Hepatocyte (in vitro differentiated cells): Measurements from ENCODE around the gene CYFIP1. TPM values are rescaled to one million over a fixed set of nuclear protein-coding genes. Genes with fewer than 3 reads are reported as not detected.

Experiments
- DNase-seq: peaks from one replicate; pipeline ENCODE4 v3.0.0-alpha.2; 2016; ENCODE audit warnings: low spot score
- H2AFZ ChIP-seq: fragments of 200-600 bp; sonication (generic); 2 replicates; pipeline ENCODE4 v1.6.0; 2016; ENCODE audit warnings: antibody characterized with exemption, mild to moderate bottlenecking
- H3K27ac ChIP-seq: fragments of 200-600 bp; sonication (generic); 2 replicates; pipeline ENCODE4 v1.5.1; 2016; ENCODE audit warnings: mild to moderate bottlenecking
- H3K27me3 ChIP-seq: fragments of 200-600 bp; sonication (generic); 2 replicates; pipeline ENCODE4 v1.6.1; 2016
- H3K36me3 ChIP-seq: fragments of 200-600 bp; sonication (generic); replicated peaks from 2 replicates; pipeline ENCODE4 v1.5.1; 2016; ENCODE audit warnings: low read depth; ENCODE audit not compliant: insufficient read depth
- H3K4me1 ChIP-seq: fragments of 200-600 bp; sonication (generic); 2 replicates; pipeline ENCODE4 v1.5.1; 2016; ENCODE audit warnings: mild to moderate bottlenecking, moderate library complexity; ENCODE audit not compliant: insufficient read depth
- H3K4me2 ChIP-seq: fragments of 200-600 bp; sonication (generic); 2 replicates; pipeline ENCODE4 v1.6.0; 2016
- H3K4me3 ChIP-seq: fragments of 200-600 bp; sonication (generic); 2 replicates; pipeline ENCODE4 v1.5.1; 2016; ENCODE audit warnings: mild to moderate bottlenecking
- H3K79me2 ChIP-seq: fragments of 200-600 bp; sonication (generic); 2 replicates; pipeline ENCODE4 v1.6.0; 2017; ENCODE audit warnings: mild to moderate bottlenecking
- H3K9me2 ChIP-seq: fragments of 200-600 bp; sonication (generic); replicated peaks from 2 replicates; pipeline ENCODE4 v1.6.0; 2017; ENCODE audit warnings: mild to moderate bottlenecking; ENCODE audit not compliant: insufficient read depth
- H3K9me3 ChIP-seq: fragments of 200-600 bp; sonication (generic); 2 replicates; pipeline ENCODE4 v1.5.1; 2016; ENCODE audit warnings: low read depth, mild to moderate bottlenecking
- H4K20me1 ChIP-seq: fragments of 200-600 bp; sonication (generic); 2 replicates; pipeline ENCODE4 v1.6.0; 2016; ENCODE audit warnings: mild to moderate bottlenecking; ENCODE audit not compliant: insufficient read depth, poor library complexity, severe bottlenecking
- CTCF ChIP-seq: fragments of 200-600 bp; sonication (generic); IDR thresholded peaks from 2 replicates; pipeline ENCODE4 v1.5.1; 2016; ENCODE audit warnings: antibody characterized with exemption, mild to moderate bottlenecking; ENCODE audit not compliant: poor library complexity
- EZH2 ChIP-seq: fragments of 200-600 bp; sonication (generic); IDR thresholded peaks from 2 replicates; pipeline ENCODE4 v1.6.1; 2016; ENCODE audit warnings: antibody characterized with exemption, mild to moderate bottlenecking, borderline replicate concordance
- EZH2phosphoT487 ChIP-seq: fragments of 200-600 bp; sonication (generic); IDR thresholded peaks from one replicate; pipeline ENCODE4 v1.6.1; 2018; ENCODE audit warnings: antibody characterized with exemption, mild to moderate bottlenecking, low read depth, moderate library complexity; ENCODE audit not compliant: unreplicated experiment, severe bottlenecking
- WGBS: methylation state at CpG from one replicate; pipeline ENCODE4 v1.1.6; 2016; ENCODE audit warnings: low lambda C conversion rate; ENCODE audit errors: missing lambda C conversion rate; 5-methylcytosine and 5-hydroxymethylcytosine counted together
- polyA plus RNA-seq: library from polyadenylated mRNA; unstranded; fragments of >200 nt; fragmentation: Nextera tagmentation; extraction: Ambion mirVana; gene quantifications from 2 replicates; pipeline ENCODE4 v1.2.1, GENCODE V29; 2016
- total RNA-seq: library from RNA; depleted of rRNA; stranded (reverse); fragments of >200 nt; gene quantifications from 2 replicates; pipeline ENCODE4 v1.2.3, GENCODE V29; 2014

The CYFIP1 gene
- total and polyA plus RNA-seq, 2 experiments from 2014 or later, result 73.4 to 92.2 TPM

GRCh38 chr15:23002920-23003319, 22.8 kb upstream of the CYFIP1 start:
- WGBS, result 96% methylated on average over 2 of the region's 2 CpGs
- H3K36me3 ChIP-seq, result no peaks in the 10 kb centered on the region
- H3K27me3 ChIP-seq, result no peaks in the 10 kb centered on the region
- no peak overlapping the region for H3K4me2 ChIP-seq
- TF ChIP-seq CTCF, result no peak
- TF ChIP-seq EZH2phosphoT487, result no peak
- TF ChIP-seq EZH2, result no peak
- no peak for DNase-seq
- H3K9me2 ChIP-seq, result no peaks in the 10 kb centered on the region
- H2AFZ ChIP-seq, result no peak overlapping the region
- no peak overlapping the region for H3K4me3 ChIP-seq
- H3K27ac ChIP-seq, result no peak overlapping the region
- no peaks in the 10 kb centered on the region for H3K9me3 ChIP-seq
- H3K4me1 ChIP-seq, result no peaks in the 10 kb centered on the region
- H4K20me1 ChIP-seq, result no peaks in the 10 kb centered on the region
- no peaks in the 10 kb centered on the region for H3K79me2 ChIP-seq

DNA sequence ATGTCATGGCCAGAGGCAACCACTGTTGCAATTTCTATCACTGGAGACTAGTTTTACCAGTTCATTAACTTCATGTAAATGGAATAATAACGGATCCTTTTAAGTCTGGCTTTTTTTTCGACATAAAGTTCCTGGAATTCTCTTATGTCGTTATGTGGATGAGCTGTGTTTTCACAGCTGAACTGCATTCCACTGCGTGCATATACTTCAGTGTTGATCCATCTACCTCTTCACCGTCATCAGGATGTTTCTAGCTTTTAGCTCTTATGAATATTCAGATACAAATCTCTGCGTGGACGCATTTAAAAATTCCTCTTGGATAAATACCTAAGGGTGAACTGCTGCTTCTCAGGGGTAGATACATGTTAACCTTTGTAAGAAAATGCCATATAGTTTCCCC, 15.6 kb upstream of the CYFIP1 start:
- H3K27ac ChIP-seq, result no peak overlapping the region
- no peak overlapping the region for H3K4me3 ChIP-seq
- H3K27me3 ChIP-seq, result no peaks in the 10 kb centered on the region
- H3K9me2 ChIP-seq, result no peaks in the 10 kb centered on the region
- no peak overlapping the region for H2AFZ ChIP-seq
- no peaks in the 10 kb centered on the region for H3K4me1 ChIP-seq
- H4K20me1 ChIP-seq, result no peaks in the 10 kb centered on the region
- WGBS, result 83% methylated on average over 7 of the region's 7 CpGs
- TF ChIP-seq CTCF (no peak), EZH2 (no peak), EZH2phosphoT487 (no peak)
- no peaks in the 10 kb centered on the region for H3K79me2 ChIP-seq
- H3K4me2 ChIP-seq, result no peak overlapping the region
- H3K9me3 ChIP-seq, result no peaks in the 10 kb centered on the region
- no peaks in the 10 kb centered on the region for H3K36me3 ChIP-seq
- DNase-seq, result no peak

DNA sequence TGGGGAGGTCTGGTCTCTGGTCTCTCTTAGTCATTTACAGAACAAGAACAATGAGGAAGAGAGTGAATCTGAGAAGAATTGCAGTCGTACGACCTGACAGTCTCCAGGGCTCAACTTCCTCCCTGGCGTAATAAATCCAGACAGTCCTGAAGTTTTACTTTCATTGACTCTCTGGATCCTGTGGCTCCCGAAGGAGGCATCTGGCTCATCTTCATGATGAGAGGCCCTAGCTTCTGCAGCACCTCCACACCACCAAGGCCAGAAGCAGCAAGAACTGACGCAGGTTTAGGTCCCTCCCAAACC, 11.8 kb upstream of the CYFIP1 start:
- Histone ChIP-seq H3K4me1 (no peaks in the 10 kb centered on the region), H3K9me2 (no peaks in the 10 kb centered on the region), H3K4me2 (no peak overlapping the region), H3K9me3 (no peaks in the 10 kb centered on the region), H2AFZ (no peak overlapping the region), H3K27me3 (no peaks in the 10 kb centered on the region), H3K27ac (no peak overlapping the region), H3K4me3 (no peak overlapping the region), H3K36me3 (no peaks in the 10 kb centered on the region), H4K20me1 (no peaks in the 10 kb centered on the region), H3K79me2 (no peaks in the 10 kb centered on the region)
- WGBS, result 63% methylated on average over 5 of the region's 5 CpGs
- no peak for DNase-seq
- TF ChIP-seq CTCF (no peak), EZH2 (no peak), EZH2phosphoT487 (no peak)
